Aorta (tissue), 5 donors: ENCODE results near the gene USP7. TPM values are rescaled to one million over a fixed set of nuclear protein-coding genes. Genes with fewer than 3 reads are reported as not detected.

Source experiments
- ATAC-seq: fragments of 200-7000 bp; cut with Tn5 transposase; one replicate; pipeline ENCODE4 v1.9.1; 2022; ENCODE audit warnings: moderate library complexity; ENCODE audit not compliant: low FRiP score
- DNase-seq, 2 donors: peaks; one replicate each; pipeline ENCODE4 v3.0.0-alpha.2; 2020
- H3K27ac ChIP-seq, 2 donors: one replicate each; pipeline ENCODE4 v1.5.1; 2013; ENCODE audit warnings: low read length in 2 of 2, mild to moderate bottlenecking in 2 of 2, moderate library complexity in 2 of 2, control low read depth in 1 of 2, inconsistent platforms in 1 of 2, low read depth in 1 of 2
- H3K27me3 ChIP-seq, 2 donors: one replicate each; pipeline ENCODE4 v1.6.1; 2013; ENCODE audit warnings: control low read depth in 1 of 2, low read length in 1 of 2, mild to moderate bottlenecking in 1 of 2, moderate library complexity in 1 of 2; ENCODE audit not compliant: insufficient read depth in 2 of 2, control insufficient read depth in 1 of 2
- H3K36me3 ChIP-seq, 2 donors: one replicate each; pipeline ENCODE4 v1.6.1; 2013; ENCODE audit warnings: control low read depth in 1 of 2, low read length in 1 of 2, mild to moderate bottlenecking in 1 of 2; ENCODE audit not compliant: insufficient read depth in 2 of 2, control insufficient read depth in 1 of 2
- H3K4me1 ChIP-seq, 2 donors: one replicate each; pipeline ENCODE4 v1.6.1; 2013; ENCODE audit warnings: low read length in 2 of 2, control low read depth in 1 of 2, mild to moderate bottlenecking in 1 of 2, moderate library complexity in 1 of 2; ENCODE audit not compliant: insufficient read depth in 2 of 2, control insufficient read depth in 1 of 2
- H3K4me3 ChIP-seq, 2 donors: one replicate each; pipeline ENCODE4 v1.5.1; 2013; ENCODE audit warnings: low read length in 2 of 2, control low read depth in 1 of 2, mild to moderate bottlenecking in 1 of 2
- H3K9me3 ChIP-seq: one replicate; pipeline ENCODE4 v1.6.1; 2013; ENCODE audit warnings: mild to moderate bottlenecking, low read length; ENCODE audit not compliant: control insufficient read depth
- WGBS, 2 donors: extraction: QIAGEN DNeasy Blood & Tissue Kit; methylation state at CpG; one replicate each; pipeline ENCODE4 v1.1.7; 2013; 5-methylcytosine and 5-hydroxymethylcytosine counted together
- intact Hi-C, 2 donors: fragments of 100-400 bp; cut with DNase I; formaldehyde crosslinking; loops; one replicate each; pipeline versions ENCODE4 v1.14.2 to v1.15.0; 2022
- polyA plus RNA-seq, 2 donors: library from polyadenylated mRNA; stranded (reverse); fragments of 200-250 nt; gene quantifications; one replicate each; pipeline ENCODE4 v1.2.3, GENCODE V29; 2013
- total RNA-seq, 2 donors: library from RNA; stranded (reverse); fragmentation: NEBNext Ultra II Directional; extraction: Animal tissue kit (Norgen Biotek cat#: 25700); gene quantifications; one replicate each; pipeline ENCODE4 v1.2.1, GENCODE V29; 2021
- donor health status: healthy with polysubstance abuse.
- donor health status: Bipolar disorder and iron deficiency.
- donor health status: DM: no; HTN: no; CAD: no.
- donor health status: DM: no; HTN: no; CAD: no.
- donor health status: DM: yes; HTN: yes; CAD: no.

USP7 gene
- total and polyA plus RNA-seq, 4 donors, result 18.0 to 110 (median 72.3) TPM

- H3K4me1 ChIP-seq, result no peaks in the 10 kb centered on the region
- H3K27ac ChIP-seq, result no peak overlapping the region
- H3K9me3 ChIP-seq, result no peaks in the 10 kb centered on the region
- no peak for DNase-seq
- H3K36me3 ChIP-seq, result peaks cover 2 to 11% of the 10 kb centered on the region in 2 donors
- intact Hi-C loops, result no loop called here
- ATAC-seq, result no peak
- H3K27me3 ChIP-seq, result no peaks in the 10 kb centered on the region
- no peak overlapping the region for H3K4me3 ChIP-seq
- WGBS, 2 donors, result 76 to 77% methylated on average over 13 of the region's 13 CpGs
Observed at GRCh38 chr16:8905168-8905762, 58.4 kb downstream of the USP7 start.

- intact Hi-C loops, result no loop called here
- peaks cover 2 to 15% of the 10 kb centered on the region in 2 donors for H3K36me3 ChIP-seq
- WGBS, 2 donors, result 86% methylated on average over 8 of the region's 8 CpGs
- no peaks in the 10 kb centered on the region for H3K9me3 ChIP-seq
- no peaks in the 10 kb centered on the region for H3K27me3 ChIP-seq
- H3K27ac ChIP-seq, result no peak overlapping the region
- ATAC-seq (no peak), DNase-seq (no peak)
- H3K4me1 ChIP-seq, result no peaks in the 10 kb centered on the region
- H3K4me3 ChIP-seq, result no peak overlapping the region
Observed at GRCh38 chr16:8904018-8904430, 59.7 kb downstream of the USP7 start.

GRCh38 chr16:8903004-8903403 lies 60.7 kb downstream of the USP7 start:
- ATAC-seq, result no peak
- no peaks in the 10 kb centered on the region for H3K4me1 ChIP-seq
- intact Hi-C loops, result no loop called here
- no peak for DNase-seq
- no peaks in the 10 kb centered on the region for H3K27me3 ChIP-seq
- H3K9me3 ChIP-seq, result no peaks in the 10 kb centered on the region
- H3K27ac ChIP-seq, result no peak overlapping the region
- H3K36me3 ChIP-seq, result peaks cover 6 to 18% of the 10 kb centered on the region in 2 donors
- 91 to 92% methylated on average over 9 of the region's 9 CpGs for WGBS, 2 donors
- no peak overlapping the region for H3K4me3 ChIP-seq

DNA sequence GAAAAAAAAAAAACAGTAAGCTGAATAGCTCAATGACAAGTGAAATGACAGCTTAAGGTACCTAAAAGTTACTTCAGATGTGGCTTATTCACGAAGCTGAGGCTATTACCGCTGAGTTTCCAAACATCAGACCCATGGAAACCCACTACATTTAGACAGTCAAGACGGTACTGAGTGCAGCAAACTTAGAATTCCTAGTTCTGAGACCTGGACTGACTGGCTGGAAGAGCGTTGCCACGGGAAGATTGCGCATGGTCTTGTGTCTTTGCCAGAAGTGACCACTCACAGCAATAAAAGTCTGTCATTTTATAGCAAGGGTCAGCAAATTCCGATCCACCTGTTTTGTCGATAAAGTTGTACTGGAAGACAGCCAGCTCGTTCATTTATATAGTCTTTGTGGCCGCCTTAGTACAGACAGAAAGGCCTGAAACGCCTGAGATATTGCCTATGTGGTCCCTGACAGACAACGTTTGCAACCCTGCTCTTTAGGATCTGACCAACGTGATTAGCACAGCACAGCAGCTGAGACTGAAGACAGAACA lies 62.3 kb downstream of the USP7 start:
- no peaks in the 10 kb centered on the region for H3K27me3 ChIP-seq
- H3K27ac ChIP-seq, result no peak overlapping the region
- ATAC-seq (no peak), DNase-seq (no peak)
- intact Hi-C loops, result no loop called here
- H3K9me3 ChIP-seq, result no peaks in the 10 kb centered on the region
- WGBS, 2 donors, result 80 to 88% methylated on average over 13 of the region's 13 CpGs
- H3K4me3 ChIP-seq, result no peak overlapping the region
- peaks cover 6 to 24% of the 10 kb centered on the region in 2 donors for H3K36me3 ChIP-seq
- H3K4me1 ChIP-seq, result no peaks in the 10 kb centered on the region

DNA sequence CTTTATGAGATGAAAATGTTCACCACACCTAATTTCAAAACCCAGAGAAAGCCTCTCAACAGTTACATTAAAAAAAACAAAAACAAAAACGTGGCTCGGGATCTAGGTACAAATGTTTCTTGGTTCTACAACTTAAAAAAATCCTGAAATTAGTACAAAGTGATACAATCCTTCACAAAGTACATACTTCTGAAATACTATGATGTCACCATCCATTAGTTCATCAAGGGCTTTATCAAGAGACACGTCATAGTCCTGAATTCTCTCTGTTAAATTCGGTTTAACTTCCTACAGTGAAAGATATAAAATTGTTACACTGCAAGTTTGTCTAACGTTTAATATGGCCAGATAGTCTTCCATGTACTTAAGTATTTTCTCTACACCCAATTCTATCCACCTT lies 63.4 kb downstream of the USP7 start:
- no peaks in the 10 kb centered on the region for H3K27me3 ChIP-seq
- DNase-seq (no peak), ATAC-seq (no peak)
- H3K4me3 ChIP-seq, result no peak overlapping the region
- intact Hi-C loops, result no loop called here
- no peaks in the 10 kb centered on the region for H3K9me3 ChIP-seq
- no peaks in the 10 kb centered on the region for H3K4me1 ChIP-seq
- no peak overlapping the region for H3K27ac ChIP-seq
- H3K36me3 ChIP-seq, result peaks cover 6 to 21% of the 10 kb centered on the region in 2 donors
- WGBS, 2 donors, result 70% methylated on average over 5 of the region's 5 CpGs

DNA sequence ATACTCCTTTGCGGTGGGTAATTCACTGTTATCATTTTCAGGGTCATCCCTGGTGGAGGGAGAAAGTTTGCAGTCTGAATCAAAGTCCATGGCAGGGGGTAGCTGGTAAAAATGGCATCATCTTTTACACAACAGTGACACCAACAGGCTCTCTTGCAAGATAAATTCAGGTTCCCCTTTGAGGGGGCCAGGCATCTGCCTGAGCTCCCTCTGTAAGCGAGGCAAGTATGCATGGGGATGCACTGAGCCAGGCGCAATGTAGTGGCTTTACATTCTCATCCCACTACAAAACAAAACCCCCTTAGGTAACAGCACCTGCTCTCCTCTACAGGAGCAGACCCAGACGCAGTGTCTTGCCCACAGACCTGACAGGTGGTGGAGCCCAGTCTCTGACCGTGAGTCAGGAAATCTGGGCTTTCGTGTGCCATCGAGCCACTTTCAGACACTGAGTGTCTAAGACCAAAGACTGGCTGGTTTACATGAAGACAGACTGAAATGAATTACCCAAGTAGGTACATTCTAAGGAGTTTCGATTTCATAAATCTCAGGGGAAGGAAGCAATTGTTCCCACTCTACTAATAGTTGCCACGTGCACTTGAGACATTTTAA lies 63.9 kb downstream of the USP7 start:
- peak in 1 of 2 donors; percentile 21 for DNase-seq
- 87% methylated on average over 9 of the region's 9 CpGs for WGBS, 2 donors
- H3K4me1 ChIP-seq, result no peaks in the 10 kb centered on the region
- no peaks in the 10 kb centered on the region for H3K27me3 ChIP-seq
- H3K4me3 ChIP-seq, result no peak overlapping the region
- no peak for ATAC-seq
- H3K36me3 ChIP-seq, result peaks cover 6 to 25% of the 10 kb centered on the region in 2 donors
- no peaks in the 10 kb centered on the region for H3K9me3 ChIP-seq
- H3K27ac ChIP-seq, result no peak overlapping the region
- intact Hi-C loops, result no loop called here

GRCh38 chr16:8898660-8899318 lies 64.9 kb downstream of the USP7 start:
- Histone ChIP-seq H3K27me3 (no peaks in the 10 kb centered on the region), H3K9me3 (no peaks in the 10 kb centered on the region), H3K27ac (no peak overlapping the region), H3K4me1 (no peaks in the 10 kb centered on the region), H3K36me3 (peaks cover 6 to 25% of the 10 kb centered on the region in 2 donors), H3K4me3 (no peak overlapping the region)
- ATAC-seq (no peak), DNase-seq (peak in 1 of 2 donors; percentile 14)
- intact Hi-C loops, result no loop called here
- 93 to 94% methylated on average over 3 of the region's 3 CpGs for WGBS, 2 donors

- Histone ChIP-seq H3K4me1 (no peaks in the 10 kb centered on the region), H3K27me3 (no peaks in the 10 kb centered on the region), H3K4me3 (no peak overlapping the region), H3K9me3 (no peaks in the 10 kb centered on the region), H3K27ac (no peak overlapping the region), H3K36me3 (peaks cover 4 to 20% of the 10 kb centered on the region in 2 donors)
- WGBS, 2 donors, result 93% methylated on average over 21 of the region's 21 CpGs
- intact Hi-C loops, result no loop called here
- no peak for ATAC-seq
- DNase-seq, result peak in 1 of 2 donors; percentile 65
Observed at GRCh38 chr16:8894736-8895334, 68.9 kb downstream of the USP7 start.
